Tibial nerve (tissue), 4 donors: ENCODE results near the gene RASSF7. TPM values are rescaled to one million over a fixed set of nuclear protein-coding genes. Genes with fewer than 3 reads are reported as not detected.
A peak's percentile ranks its signal among the peaks of the same experiment; 100 is the strongest.

ENCODE experiments used
- DNase-seq, 2 donors: peaks; one replicate each; pipeline ENCODE4 v3.0.0-alpha.2; 2019; ENCODE audit warnings: low spot score in 2 of 2
- H3K27ac ChIP-seq, 4 donors: fragments of 200-600 bp; sonication (generic) in 3 of 4; one replicate each; pipeline ENCODE4 v1.5.1; 2017 to 2019; ENCODE audit warnings: mild to moderate bottlenecking in 1 of 4
- H3K27me3 ChIP-seq, 2 donors: fragments of 200-600 bp; sonication (generic) in 1 of 2; one replicate each; pipeline versions ENCODE4 v1.5.1 to v1.6.0; 2017 to 2019
- H3K36me3 ChIP-seq, 3 donors: fragments of 200-600 bp; sonication (generic); one replicate each; pipeline ENCODE4 v1.5.1; 2018 to 2019
- H3K4me1 ChIP-seq, 4 donors: fragments of 200-600 bp; sonication (generic) in 3 of 4; one replicate each; pipeline ENCODE4 v1.5.1; 2017 to 2019
- H3K4me3 ChIP-seq, 4 donors: fragments of 200-600 bp; sonication (generic) in 3 of 4; one replicate each; pipeline ENCODE4 v1.5.1; 2017 to 2019; ENCODE audit warnings: mild to moderate bottlenecking in 1 of 4, moderate library complexity in 1 of 4
- H3K9me3 ChIP-seq, 4 donors: fragments of 200-600 bp; sonication (generic) in 3 of 4; one replicate each; pipeline ENCODE4 v1.5.1; 2017 to 2019
- EP300 ChIP-seq, 2 donors: sonication (generic); formaldehyde crosslinking; IDR thresholded peaks; one replicate each; pipeline ENCODE4 v1.6.1; 2017; ENCODE audit warnings: antibody characterized with exemption in 2 of 2, mild to moderate bottlenecking in 1 of 2
- POLR2A ChIP-seq, 2 donors: fragments of 450-650 bp; IDR thresholded peaks; one replicate each; pipeline ENCODE4 v1.6.1; 2017; ENCODE audit warnings: antibody characterized with exemption in 2 of 2, mild to moderate bottlenecking in 2 of 2, moderate library complexity in 2 of 2
- WGBS, 2 donors: methylation state at CpG; one replicate each; pipeline ENCODE4 v1.1.5; 2018; 5-methylcytosine and 5-hydroxymethylcytosine counted together
- total RNA-seq, 4 donors: library from RNA; depleted of rRNA; stranded (reverse); fragments of >200 nt; gene quantifications; one replicate each; pipeline ENCODE4 v1.1.0, GENCODE V29; 2016
- TF ChIP-seq, protein P1 (sequence below), 5 experiments: fragments of 200-600 bp in 3 of 5; fragments of 450-650 bp in 2 of 5; sonication (generic) in 3 of 5; IDR thresholded peaks; one replicate each; pipeline ENCODE4 v1.5.1; 2016 to 2019; ENCODE audit warnings: antibody characterized with exemption in 5 of 5, mild to moderate bottlenecking in 3 of 5, moderate library complexity in 2 of 5

Gene RASSF7, protein sequence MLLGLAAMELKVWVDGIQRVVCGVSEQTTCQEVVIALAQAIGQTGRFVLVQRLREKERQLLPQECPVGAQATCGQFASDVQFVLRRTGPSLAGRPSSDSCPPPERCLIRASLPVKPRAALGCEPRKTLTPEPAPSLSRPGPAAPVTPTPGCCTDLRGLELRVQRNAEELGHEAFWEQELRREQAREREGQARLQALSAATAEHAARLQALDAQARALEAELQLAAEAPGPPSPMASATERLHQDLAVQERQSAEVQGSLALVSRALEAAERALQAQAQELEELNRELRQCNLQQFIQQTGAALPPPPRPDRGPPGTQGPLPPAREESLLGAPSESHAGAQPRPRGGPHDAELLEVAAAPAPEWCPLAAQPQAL
- total RNA-seq, result 10 to 100 TPM; 21.0 to 25.6 (median 23.1) TPM

DNA sequence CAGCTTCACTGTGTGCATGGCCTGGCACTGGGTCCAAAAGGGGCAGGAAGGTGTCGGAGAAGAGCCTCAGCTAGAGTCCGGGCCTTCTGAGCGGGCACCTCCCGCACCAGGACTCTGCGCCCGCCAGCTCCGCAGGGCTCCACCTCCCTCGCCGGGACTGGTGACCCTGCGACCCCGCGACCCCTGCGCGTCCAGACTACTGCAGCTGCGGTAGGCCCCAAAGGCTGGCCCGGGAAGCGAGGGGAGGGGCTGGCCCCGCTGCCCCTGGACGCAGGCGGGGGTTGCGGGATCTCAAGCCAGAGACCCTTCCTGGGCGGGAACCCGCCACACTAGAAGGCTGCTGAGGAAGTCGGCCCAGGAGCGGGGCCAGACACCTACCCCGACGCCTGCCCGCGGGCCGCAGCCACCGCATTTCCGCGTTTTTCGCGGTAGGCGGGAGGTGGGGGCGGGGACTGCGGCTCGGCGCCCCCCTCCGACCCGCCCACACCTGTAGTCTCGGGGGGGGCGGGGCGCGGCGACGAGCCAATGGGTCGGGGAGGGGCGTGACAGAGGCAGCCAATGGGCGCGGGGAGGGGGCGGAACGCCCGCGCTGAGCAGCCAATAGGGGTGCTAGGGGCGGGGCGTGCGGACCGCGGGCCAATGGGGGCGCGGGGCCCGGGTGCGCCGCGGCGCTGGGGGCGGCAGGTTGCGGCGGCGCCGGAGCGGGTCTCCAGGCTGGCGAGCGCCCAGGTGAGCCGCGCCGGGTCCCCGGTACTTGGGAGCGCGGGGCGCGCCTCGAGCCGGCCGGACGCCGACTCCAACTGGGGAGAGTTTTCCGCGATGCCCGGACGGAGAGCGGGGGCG, at the start of gene RASSF7, which contains the start of gene LMNTD2:
Gene RASSF7, plus strand, starts transcription at position 666 of the 843 bp plus-strand sequence. CDS start 799 bp downstream, outside the sequence.
Gene LMNTD2, minus strand, starts transcription at position 434 of the 843 bp plus-strand sequence. Its CDS starts 22 bp downstream, at position 412.
- peaks cover 0 to 34% (median 11%) of the 10 kb centered on the region in 4 donors for H3K4me1 ChIP-seq
- H3K9me3 ChIP-seq, result no peaks in the 10 kb centered on the region
- H3K27ac ChIP-seq, result peak within 1 kb of the TSS in 2 of 4 donors; percentile 83 to 88
- TF ChIP-seq EP300 (IDR thresholded peaks at IDR 0.05) (peak in 1 of 2 donors; percentile 34), POLR2A (IDR thresholded peaks at IDR 0.05) (no peak)
- TF ChIP-seq, protein P1, sequence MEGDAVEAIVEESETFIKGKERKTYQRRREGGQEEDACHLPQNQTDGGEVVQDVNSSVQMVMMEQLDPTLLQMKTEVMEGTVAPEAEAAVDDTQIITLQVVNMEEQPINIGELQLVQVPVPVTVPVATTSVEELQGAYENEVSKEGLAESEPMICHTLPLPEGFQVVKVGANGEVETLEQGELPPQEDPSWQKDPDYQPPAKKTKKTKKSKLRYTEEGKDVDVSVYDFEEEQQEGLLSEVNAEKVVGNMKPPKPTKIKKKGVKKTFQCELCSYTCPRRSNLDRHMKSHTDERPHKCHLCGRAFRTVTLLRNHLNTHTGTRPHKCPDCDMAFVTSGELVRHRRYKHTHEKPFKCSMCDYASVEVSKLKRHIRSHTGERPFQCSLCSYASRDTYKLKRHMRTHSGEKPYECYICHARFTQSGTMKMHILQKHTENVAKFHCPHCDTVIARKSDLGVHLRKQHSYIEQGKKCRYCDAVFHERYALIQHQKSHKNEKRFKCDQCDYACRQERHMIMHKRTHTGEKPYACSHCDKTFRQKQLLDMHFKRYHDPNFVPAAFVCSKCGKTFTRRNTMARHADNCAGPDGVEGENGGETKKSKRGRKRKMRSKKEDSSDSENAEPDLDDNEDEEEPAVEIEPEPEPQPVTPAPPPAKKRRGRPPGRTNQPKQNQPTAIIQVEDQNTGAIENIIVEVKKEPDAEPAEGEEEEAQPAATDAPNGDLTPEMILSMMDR (IDR thresholded peaks at IDR 0.05), result peak in 2 of 5 experiments; percentile 21 to 39
- peaks cover 0 to 48% of the 10 kb centered on the region in 2 donors for H3K27me3 ChIP-seq
- H3K36me3 ChIP-seq, result no peaks in the 10 kb centered on the region
- peak; percentile 84 to 87 for DNase-seq
- WGBS, 2 donors, result 3 to 8% methylated on average over 12 to 45 of the region's 95 CpGs
- H3K4me3 ChIP-seq, result peak within 1 kb of the TSS; percentile 44 to 97 (median 70)

DNA sequence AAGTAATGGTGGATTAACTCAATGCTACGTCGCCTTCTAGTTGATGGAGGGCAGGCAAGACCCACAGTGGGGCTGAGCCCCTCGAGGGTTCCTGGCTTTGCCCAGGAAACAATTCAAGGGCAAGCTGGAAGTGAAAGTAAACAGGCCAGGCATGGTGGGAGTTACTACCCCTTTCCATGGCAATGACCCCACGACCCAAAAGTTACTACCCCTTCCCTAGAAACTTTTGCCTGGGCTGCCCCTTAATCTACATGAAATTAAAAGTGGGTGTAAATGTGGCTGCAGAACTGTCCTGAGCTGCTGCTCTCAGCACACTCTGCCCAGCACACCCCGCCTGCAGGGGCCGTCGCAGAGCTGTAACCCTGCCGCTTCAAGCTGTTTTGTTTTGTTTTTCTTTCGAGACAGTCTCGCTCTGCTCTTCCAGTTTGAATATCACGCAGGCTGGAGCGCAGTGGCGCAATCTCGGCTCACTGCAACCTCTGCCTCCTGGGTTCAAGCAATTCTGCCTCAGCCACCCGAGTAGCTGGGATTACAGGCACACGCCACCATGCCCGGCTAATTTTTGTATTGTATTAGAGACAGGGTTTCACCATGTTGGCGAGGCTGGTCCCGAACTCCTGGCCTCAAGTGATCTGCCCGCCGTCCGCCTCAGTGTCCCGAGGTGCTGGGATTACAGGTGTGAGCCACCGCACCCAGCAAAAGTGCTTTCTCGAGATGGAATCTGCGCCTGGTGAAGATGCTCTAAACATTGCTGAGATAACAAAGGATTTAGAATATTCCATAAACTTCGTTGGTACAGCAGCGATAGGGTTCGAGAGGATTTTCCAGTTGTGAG, 47.8 kb upstream of the RASSF7 start:
- Histone ChIP-seq H3K9me3 (peaks cover 0 to 18% (median 0%) of the 10 kb centered on the region in 4 donors), H3K4me1 (peaks cover 0 to 7% (median under 1%) of the 10 kb centered on the region in 4 donors), H3K4me3 (no peak overlapping the region), H3K27ac (no peak overlapping the region), H3K27me3 (no peaks in the 10 kb centered on the region), H3K36me3 (peaks cover 0 to 75% (median 0%) of the 10 kb centered on the region in 3 donors)
- no peak for DNase-seq
- TF ChIP-seq POLR2A (IDR thresholded peaks at IDR 0.05) (no peak), EP300 (IDR thresholded peaks at IDR 0.05) (no peak)
- TF ChIP-seq, protein P1 (IDR thresholded peaks at IDR 0.05), result no peak
- WGBS, 2 donors, result 90% methylated on average over 29 of the region's 29 CpGs

DNA sequence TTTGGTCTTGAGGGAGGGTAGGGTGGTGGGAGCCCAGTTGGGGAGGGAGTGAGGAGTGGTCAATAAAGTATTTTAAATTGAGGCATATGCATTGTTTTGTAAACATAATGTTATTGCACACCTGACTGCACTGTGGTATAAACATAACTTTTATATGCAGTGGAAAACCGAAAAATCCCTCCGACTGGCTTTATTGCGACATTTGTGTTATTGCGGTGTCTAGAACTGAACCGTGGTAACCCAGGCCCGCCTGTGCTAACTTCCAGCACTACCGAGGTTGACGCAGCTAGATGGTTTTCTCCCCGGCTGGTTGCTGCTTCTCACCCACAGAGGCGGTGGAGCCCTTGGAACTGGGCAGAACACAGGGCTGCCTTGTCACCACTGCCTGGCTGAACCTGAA, 46.2 kb upstream of the RASSF7 start:
- H3K27me3 ChIP-seq, result no peaks in the 10 kb centered on the region
- WGBS, 2 donors, result 89 to 92% methylated on average over 10 of the region's 10 CpGs
- peaks cover 0 to 18% (median 0%) of the 10 kb centered on the region in 4 donors for H3K9me3 ChIP-seq
- DNase-seq, result no peak
- H3K4me1 ChIP-seq, result peaks cover 0 to 7% (median 0%) of the 10 kb centered on the region in 4 donors
- H3K36me3 ChIP-seq, result peaks cover 0 to 69% (median 0%) of the 10 kb centered on the region in 3 donors
- no peak overlapping the region for H3K27ac ChIP-seq
- H3K4me3 ChIP-seq, result no peak overlapping the region
- TF ChIP-seq POLR2A (IDR thresholded peaks at IDR 0.05) (no peak), EP300 (IDR thresholded peaks at IDR 0.05) (no peak)
- TF ChIP-seq, protein P1 (IDR thresholded peaks at IDR 0.05), result no peak

DNA sequence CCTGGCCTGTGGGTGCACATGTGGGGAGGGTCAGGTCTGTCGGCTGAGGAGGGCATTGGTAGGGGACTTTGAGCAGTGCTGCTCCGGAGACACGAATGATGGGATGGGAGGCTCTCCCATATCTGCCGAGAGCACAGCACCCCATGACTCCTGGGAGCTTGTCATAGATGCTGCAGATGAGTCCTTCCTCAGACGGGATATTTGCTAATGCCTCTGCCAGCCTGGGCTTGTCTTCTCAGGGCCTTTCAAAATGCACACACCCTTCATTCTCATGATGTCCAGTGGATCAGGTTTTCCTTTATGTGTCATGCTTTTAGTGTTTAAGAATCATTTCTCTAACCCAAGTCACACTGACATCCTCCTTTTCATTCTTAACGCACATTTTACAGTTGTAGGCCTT, 45.6 kb upstream of the RASSF7 start:
- peaks cover 0 to 7% (median 0%) of the 10 kb centered on the region in 4 donors for H3K4me1 ChIP-seq
- no peaks in the 10 kb centered on the region for H3K27me3 ChIP-seq
- H3K9me3 ChIP-seq, result peaks cover 0 to 18% (median 0%) of the 10 kb centered on the region in 4 donors
- H3K27ac ChIP-seq, result no peak overlapping the region
- H3K4me3 ChIP-seq, result no peak overlapping the region
- TF ChIP-seq POLR2A (IDR thresholded peaks at IDR 0.05) (no peak), EP300 (IDR thresholded peaks at IDR 0.05) (no peak)
- TF ChIP-seq, protein P1 (IDR thresholded peaks at IDR 0.05), result no peak
- whole genome bisulfite sequencing, 2 donors, result 91% methylated on average over 6 of the region's 6 CpGs
- H3K36me3 ChIP-seq, result peaks cover 0 to 64% (median 0%) of the 10 kb centered on the region in 3 donors
- DNase-seq, result no peak
